Measurements from ENCODE around the gene CPSF7. TPM values are rescaled to one million over a fixed set of nuclear protein-coding genes. Genes with fewer than 3 reads are reported as not detected.
"Not testable (repeated sequence)": the region's sequence is repeated elsewhere in the genome, so short reads cannot be mapped to it uniquely, and the experiment has no call there.

The CPSF7 gene
- total RNA-seq, 1 donor: 33.2 TPM

DNA sequence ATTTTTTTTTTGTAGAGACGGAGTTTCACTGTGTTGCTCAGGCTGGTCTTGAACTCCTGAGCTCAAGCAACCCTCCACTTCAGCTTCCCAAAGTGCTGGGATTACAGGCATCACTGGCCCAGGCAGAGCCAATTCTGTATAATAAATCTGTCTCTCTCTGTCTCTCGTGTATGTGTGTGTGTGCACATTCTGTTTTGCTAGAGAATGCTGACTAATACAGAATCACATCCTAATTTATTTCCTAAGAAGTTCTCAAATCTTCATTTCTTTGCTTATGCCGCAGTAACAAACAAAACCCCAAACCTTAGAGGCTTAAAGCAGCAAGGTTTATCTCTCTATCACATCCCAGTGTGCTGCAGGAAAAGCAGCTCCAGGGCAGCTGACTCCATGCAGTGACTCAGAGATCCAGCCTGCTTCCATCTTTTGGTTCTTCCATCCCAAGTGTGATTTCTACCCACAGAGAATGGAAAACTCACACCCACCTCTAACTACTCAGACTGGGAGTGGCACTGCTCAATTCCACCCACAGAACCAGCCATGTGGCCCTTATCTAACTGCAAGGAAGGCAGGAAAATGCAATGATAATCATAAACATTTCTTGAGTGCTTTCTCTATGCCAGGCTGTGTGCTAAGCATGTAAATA, 43.7 kb upstream of the CPSF7 start:
- TF ChIP-seq, protein P1, sequence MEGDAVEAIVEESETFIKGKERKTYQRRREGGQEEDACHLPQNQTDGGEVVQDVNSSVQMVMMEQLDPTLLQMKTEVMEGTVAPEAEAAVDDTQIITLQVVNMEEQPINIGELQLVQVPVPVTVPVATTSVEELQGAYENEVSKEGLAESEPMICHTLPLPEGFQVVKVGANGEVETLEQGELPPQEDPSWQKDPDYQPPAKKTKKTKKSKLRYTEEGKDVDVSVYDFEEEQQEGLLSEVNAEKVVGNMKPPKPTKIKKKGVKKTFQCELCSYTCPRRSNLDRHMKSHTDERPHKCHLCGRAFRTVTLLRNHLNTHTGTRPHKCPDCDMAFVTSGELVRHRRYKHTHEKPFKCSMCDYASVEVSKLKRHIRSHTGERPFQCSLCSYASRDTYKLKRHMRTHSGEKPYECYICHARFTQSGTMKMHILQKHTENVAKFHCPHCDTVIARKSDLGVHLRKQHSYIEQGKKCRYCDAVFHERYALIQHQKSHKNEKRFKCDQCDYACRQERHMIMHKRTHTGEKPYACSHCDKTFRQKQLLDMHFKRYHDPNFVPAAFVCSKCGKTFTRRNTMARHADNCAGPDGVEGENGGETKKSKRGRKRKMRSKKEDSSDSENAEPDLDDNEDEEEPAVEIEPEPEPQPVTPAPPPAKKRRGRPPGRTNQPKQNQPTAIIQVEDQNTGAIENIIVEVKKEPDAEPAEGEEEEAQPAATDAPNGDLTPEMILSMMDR (IDR thresholded peaks at IDR 0.05; ENCODE audit: insufficient read depth, low read depth, low read length): no peak
- no peak overlapping the region for H3K4me3 ChIP-seq (ENCODE audit: low read depth, low read length)
- DNase-seq (ENCODE audit: low read depth): no peak

DNA sequence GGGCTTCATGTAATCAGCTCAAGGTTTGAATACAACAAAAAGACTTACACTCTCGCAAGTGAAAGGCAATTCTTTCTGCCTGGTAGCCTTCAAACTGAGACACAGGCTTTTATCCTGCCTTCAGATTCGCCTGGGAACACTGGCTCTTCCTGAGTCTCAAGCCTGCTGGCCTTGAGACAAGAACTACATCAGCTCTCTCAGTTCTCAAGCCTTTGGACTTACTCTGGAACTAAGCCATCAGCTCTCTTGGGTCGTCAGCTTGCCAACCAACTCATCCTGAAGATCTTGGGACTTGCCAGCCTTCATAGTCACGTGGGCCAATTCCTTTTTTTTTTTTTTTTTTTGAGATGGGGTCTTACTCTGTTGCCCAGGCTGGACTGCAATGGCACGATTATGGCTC, 43.1 kb upstream of the CPSF7 start:
- no peak for DNase-seq (ENCODE audit: low read depth)

DNA sequence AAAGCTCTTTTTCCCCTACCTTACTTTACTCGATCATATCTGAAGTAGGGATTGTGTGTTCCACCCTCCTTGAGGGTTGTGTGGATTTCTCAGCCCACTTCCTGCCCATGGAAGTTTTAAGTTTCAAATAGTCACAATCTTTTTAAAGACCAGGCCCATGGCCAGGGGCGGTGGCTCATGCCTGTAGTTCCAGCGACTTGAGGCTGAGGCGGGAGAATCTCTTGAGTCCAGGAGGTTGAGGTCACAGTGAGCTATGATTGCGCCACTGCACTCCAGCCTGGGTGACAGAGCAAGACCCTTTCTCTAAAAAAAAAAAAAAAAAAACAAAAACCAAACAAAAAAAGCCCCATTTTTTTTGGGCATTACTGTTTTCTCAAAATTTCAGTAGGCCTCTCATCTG, 42.5 kb upstream of the CPSF7 start:
- TF ChIP-seq, protein P1 (IDR thresholded peaks at IDR 0.05; ENCODE audit: insufficient read depth, low read depth, low read length): no peak
- DNase-seq (ENCODE audit: low read depth): peak; percentile 20
- H3K4me3 ChIP-seq (ENCODE audit: low read depth, low read length): no peak overlapping the region

More for the DNA sequence above, 43.1 kb upstream of the CPSF7 start:
- no peak overlapping the region for H3K4me3 ChIP-seq (ENCODE audit: low read depth, low read length)
- TF ChIP-seq, protein P1 (IDR thresholded peaks at IDR 0.05; ENCODE audit: insufficient read depth, low read depth, low read length): no peak

DNA sequence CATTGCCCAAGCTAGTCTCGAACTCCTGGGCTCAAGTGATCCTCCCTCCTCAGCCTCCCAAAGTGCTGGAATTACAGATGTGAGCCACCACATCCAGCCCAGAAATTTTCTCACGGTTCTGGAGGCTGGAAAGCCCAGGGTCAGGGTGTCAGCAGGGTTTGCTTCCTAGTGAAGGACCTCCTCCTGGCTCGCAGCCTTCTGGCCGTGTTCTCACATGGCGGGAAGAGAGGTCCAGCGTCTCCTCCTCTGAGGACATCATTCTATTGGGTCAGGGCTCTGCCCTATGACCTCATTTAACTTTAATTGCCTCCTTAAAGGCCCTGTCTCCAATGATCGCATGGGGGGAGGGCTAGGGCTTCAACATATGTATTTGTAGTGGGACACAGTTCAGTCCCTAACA, 38.2 kb upstream of the CPSF7 start:
- TF ChIP-seq, protein P1 (IDR thresholded peaks at IDR 0.05; ENCODE audit: insufficient read depth, low read depth, low read length): no peak
- DNase-seq (ENCODE audit: low read depth): no peak
- H3K4me3 ChIP-seq (ENCODE audit: low read depth, low read length): no peak overlapping the region

DNA sequence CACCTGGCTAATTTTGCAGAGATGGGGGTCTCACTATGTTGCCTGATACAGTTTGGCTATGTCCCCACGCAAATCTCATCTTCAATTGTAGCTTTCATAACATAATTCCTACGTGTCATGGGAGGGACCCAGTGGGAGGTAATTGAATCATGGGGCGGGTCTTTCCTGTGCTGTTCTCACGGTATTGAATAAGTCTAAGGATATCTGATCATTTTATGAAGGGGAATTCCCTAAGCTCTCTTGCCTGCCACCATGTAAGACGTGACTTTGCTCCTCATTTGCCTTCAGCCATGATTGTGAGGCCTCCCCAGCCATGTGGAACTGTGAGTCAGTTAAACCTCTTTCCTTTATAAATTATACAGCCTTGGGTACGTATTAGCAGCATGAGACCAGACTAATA, 37.8 kb upstream of the CPSF7 start:
- DNase-seq (ENCODE audit: low read depth): not testable (repeated sequence)

DNA sequence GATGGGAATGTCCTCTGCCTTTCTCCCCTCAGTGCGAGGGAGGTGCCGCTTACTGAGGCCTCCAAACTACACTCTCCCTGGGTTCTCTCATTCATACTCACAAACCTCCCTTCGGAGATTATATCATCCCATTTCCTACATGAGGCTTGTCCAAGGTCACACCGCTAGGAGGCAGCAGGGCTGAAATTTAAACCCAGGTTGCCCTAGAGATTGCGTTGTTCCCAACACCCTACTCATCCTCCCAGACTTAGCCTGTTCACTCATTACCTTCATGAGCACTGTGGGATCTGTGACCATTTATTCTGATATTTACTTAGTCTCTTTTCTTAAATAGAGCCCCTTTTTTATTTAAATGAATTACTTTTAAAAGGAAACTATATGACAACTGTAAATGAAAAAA, 31.2 kb upstream of the CPSF7 start:
- TF ChIP-seq, protein P1 (IDR thresholded peaks at IDR 0.05; ENCODE audit: insufficient read depth, low read depth, low read length): no peak
- DNase-seq (ENCODE audit: low read depth): no peak
- no peak overlapping the region for H3K4me3 ChIP-seq (ENCODE audit: low read depth, low read length)

More for the DNA sequence above, 37.8 kb upstream of the CPSF7 start:
- H3K4me3 ChIP-seq (ENCODE audit: low read depth, low read length): not testable (repeated sequence)

DNA sequence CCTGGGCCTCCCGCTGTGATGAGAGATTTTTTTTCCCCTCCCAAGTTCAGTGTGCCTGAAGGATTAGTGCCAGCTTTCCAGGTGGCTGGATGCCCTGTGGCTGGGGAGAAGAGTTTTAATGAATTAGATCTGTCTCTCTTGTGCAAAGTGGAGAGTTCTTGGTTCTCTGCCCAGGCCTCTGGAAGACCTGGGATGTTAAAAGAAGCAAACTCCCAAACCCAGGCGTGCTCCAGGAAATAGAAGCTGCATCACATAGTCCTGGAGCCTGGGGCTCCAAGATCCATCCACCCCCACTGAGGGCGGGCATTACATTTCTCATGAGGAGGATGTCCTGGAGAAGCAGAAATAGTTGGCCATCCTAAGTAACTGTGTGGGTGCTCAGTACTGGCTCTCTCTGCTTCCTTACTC, 30.7 kb upstream of the CPSF7 start:
- no peak for DNase-seq (ENCODE audit: low read depth)
- no peak overlapping the region for H3K4me3 ChIP-seq (ENCODE audit: low read depth, low read length)
- TF ChIP-seq, protein P1 (IDR thresholded peaks at IDR 0.05; ENCODE audit: insufficient read depth, low read depth, low read length): no peak
